ENCODE measurements around the gene ASTN2.
"Not testable (repeated sequence)": the region's sequence is repeated elsewhere in the genome, so short reads cannot be mapped to it uniquely, and the experiment has no call there.

The ASTN2 gene

GRCh38 chr9:116927726-116928125 lies 487.1 kb downstream of the ASTN2 start:
- no peaks in the 10 kb centered on the region for H3K9me3 ChIP-seq (ENCODE audit: severe bottlenecking)
- TF ChIP-seq CTCF (IDR thresholded peaks at IDR 0.05; ENCODE audit: low read depth, low read length): no peak
- DNase-seq: no peak
- no peaks in the 10 kb centered on the region for H3K36me3 ChIP-seq
- no peak overlapping the region for H3K27ac ChIP-seq
- no peaks in the 10 kb centered on the region for H3K27me3 ChIP-seq (ENCODE audit: insufficient read depth, low read depth, severe bottlenecking)
- H3K4me3 ChIP-seq (ENCODE audit: low read depth, low read length): no peak overlapping the region

- Histone ChIP-seq H3K27me3 (ENCODE audit: insufficient read depth, low read depth, severe bottlenecking) (no peaks in the 10 kb centered on the region), H3K4me3 (ENCODE audit: low read depth, low read length) (no peak overlapping the region), H3K9me3 (ENCODE audit: severe bottlenecking) (peaks cover 3% of the 10 kb centered on the region), H3K27ac (no peak overlapping the region), H3K36me3 (no peaks in the 10 kb centered on the region; the same call in 1 of the 2 replicates)
- TF ChIP-seq CTCF (IDR thresholded peaks at IDR 0.05; ENCODE audit: low read depth, low read length): no peak
- no peak for DNase-seq
Measured at GRCh38 chr9:116925121-116925520, 489.7 kb downstream of the ASTN2 start.

- H3K27me3 ChIP-seq (ENCODE audit: insufficient read depth, low read depth, severe bottlenecking): no peaks in the 10 kb centered on the region
- no peak overlapping the region for H3K4me3 ChIP-seq (ENCODE audit: low read depth, low read length)
- no peak overlapping the region for H3K27ac ChIP-seq
- peaks cover 3% of the 10 kb centered on the region for H3K9me3 ChIP-seq (ENCODE audit: severe bottlenecking)
- no peaks in the 10 kb centered on the region; the same call in 1 of the 2 replicates for H3K36me3 ChIP-seq
- DNase-seq: no peak
- TF ChIP-seq CTCF (IDR thresholded peaks at IDR 0.05; ENCODE audit: low read depth, low read length): no peak
Measured at GRCh38 chr9:116924462-116925110, 490.3 kb downstream of the ASTN2 start.

GRCh38 chr9:116917895-116918508 lies 496.9 kb downstream of the ASTN2 start:
- DNase-seq; H3K4me3 ChIP-seq (ENCODE audit: low read depth, low read length); H3K27ac ChIP-seq; H3K36me3 ChIP-seq; H3K27me3 ChIP-seq (ENCODE audit: insufficient read depth, low read depth, severe bottlenecking); H3K9me3 ChIP-seq (ENCODE audit: severe bottlenecking): not testable (repeated sequence)

GRCh38 chr9:116913536-116913935 lies 501.3 kb downstream of the ASTN2 start:
- H3K27me3 ChIP-seq (ENCODE audit: insufficient read depth, low read depth, severe bottlenecking): no peaks in the 10 kb centered on the region
- DNase-seq: no peak
- peaks cover 7% of the 10 kb centered on the region for H3K36me3 ChIP-seq
- H3K4me3 ChIP-seq (ENCODE audit: low read depth, low read length): no peak overlapping the region
- no peak overlapping the region for H3K27ac ChIP-seq
- H3K9me3 ChIP-seq (ENCODE audit: severe bottlenecking): peaks cover 2% of the 10 kb centered on the region
- TF ChIP-seq CTCF (IDR thresholded peaks at IDR 0.05; ENCODE audit: low read depth, low read length): no peak

GRCh38 chr9:116910201-116910600 lies 504.7 kb downstream of the ASTN2 start:
- Histone ChIP-seq H3K27me3 (ENCODE audit: insufficient read depth, low read depth, severe bottlenecking) (no peaks in the 10 kb centered on the region), H3K27ac (no peak overlapping the region), H3K9me3 (ENCODE audit: severe bottlenecking) (peaks cover 2% of the 10 kb centered on the region), H3K4me3 (ENCODE audit: low read depth, low read length) (no peak overlapping the region), H3K36me3 (peaks cover 6% of the 10 kb centered on the region)
- DNase-seq: no peak
- TF ChIP-seq CTCF (IDR thresholded peaks at IDR 0.05; ENCODE audit: low read depth, low read length): no peak
